ENCODE data around the gene MOSPD2.

GRCh38 chrX:14899607-14900006 is 26.4 kb downstream of the MOSPD2 start:
- TF ChIP-seq ZNF585B (tag by site-specific recombination; IDR thresholded peaks at IDR 0.05) (no peak), PBX3 (CRISPR knock-in tag; IDR thresholded peaks at IDR 0.05) (no peak), SP2 (tag by site-specific recombination; IDR thresholded peaks at IDR 0.05) (no peak), CTCF (tag by site-specific recombination; IDR thresholded peaks at IDR 0.05) (no peak), ZNF830 (tag by site-specific recombination; IDR thresholded peaks at IDR 0.05; ENCODE audit: low read depth) (no peak), ZNF133 (tag by site-specific recombination; IDR thresholded peaks at IDR 0.05) (no peak), ZNF658 (tag by site-specific recombination; IDR thresholded peaks at IDR 0.05) (no peak), IKZF3 (tag by site-specific recombination; IDR thresholded peaks at IDR 0.05) (no peak), PATZ1 (tag by site-specific recombination; IDR thresholded peaks at IDR 0.05) (no peak), SP7 (tag by site-specific recombination; IDR thresholded peaks at IDR 0.05) (no peak), AEBP2 (tag by site-specific recombination; IDR thresholded peaks at IDR 0.05; ENCODE audit: borderline replicate concordance) (no peak), ZNF530 (tag by site-specific recombination; IDR thresholded peaks at IDR 0.05; ENCODE audit: low read depth) (no peak)

Data from HEK293 (cell line).